Left renal cortex interstitium (tissue), 4 donors: ENCODE measurements around the gene SH3D19. TPM values are rescaled to one million over a fixed set of nuclear protein-coding genes. Genes with fewer than 3 reads are reported as not detected.
"Not testable (repeated sequence)": the region's sequence is repeated elsewhere in the genome, so short reads cannot be mapped to it uniquely, and the experiment has no call there.

Experiments used
- DNase-seq, 4 donors: peaks; one replicate each; pipeline ENCODE4 v3.0.0-alpha.2; 2013; ENCODE audit warnings: low read depth in 4 of 4, low spot score in 2 of 4, missing footprints in 1 of 4
- polyA plus RNA-seq, 4 donors: library from polyadenylated mRNA; unstranded; fragments of 120-200 nt; gene quantifications; one replicate each; pipeline ENCODE4 v1.2.1, GENCODE V29; 2013; ENCODE audit not compliant: insufficient read length in 4 of 4

SH3D19 gene
- polyA plus RNA-seq, 4 donors = 25.3 to 34.8 (median 27.7) TPM

DNA sequence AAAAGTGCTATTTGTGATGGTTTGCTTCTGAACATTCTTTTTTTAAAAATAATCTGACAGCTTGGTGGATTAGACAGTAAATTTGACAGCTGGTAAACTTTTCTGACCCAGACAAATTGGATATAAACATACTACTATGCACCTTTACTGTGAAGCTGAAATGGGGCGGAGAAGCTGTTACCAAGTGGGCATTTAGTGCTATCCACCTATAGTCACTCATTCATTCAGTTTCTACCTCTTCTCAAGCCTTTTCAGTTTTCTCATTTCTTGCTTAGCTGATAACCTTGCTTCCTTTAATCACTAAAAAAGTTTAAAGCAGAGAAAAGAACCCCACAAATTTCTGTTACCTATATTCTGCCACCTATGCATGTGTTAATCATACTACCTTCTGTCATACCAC lies 220.8 kb downstream of the SH3D19 start:
- DNase-seq = no peak

DNA sequence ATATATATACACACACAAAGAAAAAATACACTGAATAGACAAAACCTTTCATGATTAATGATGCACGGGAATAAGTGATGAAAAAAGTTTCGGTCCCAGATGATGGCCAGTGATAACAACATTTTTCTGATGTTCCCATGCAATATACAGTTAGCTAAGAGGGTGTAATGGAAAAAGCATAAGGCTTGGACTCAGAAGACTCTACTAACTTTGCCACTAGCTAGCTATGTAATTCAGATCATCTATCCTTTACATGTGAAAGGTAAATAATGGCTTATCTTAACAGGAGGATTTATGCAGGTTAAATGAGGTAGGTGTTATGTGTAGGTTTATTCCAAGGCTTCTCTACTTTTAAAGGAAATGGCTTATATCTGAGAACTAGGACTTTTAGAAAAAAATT lies 221.6 kb downstream of the SH3D19 start:
- DNase-seq = no peak

DNA sequence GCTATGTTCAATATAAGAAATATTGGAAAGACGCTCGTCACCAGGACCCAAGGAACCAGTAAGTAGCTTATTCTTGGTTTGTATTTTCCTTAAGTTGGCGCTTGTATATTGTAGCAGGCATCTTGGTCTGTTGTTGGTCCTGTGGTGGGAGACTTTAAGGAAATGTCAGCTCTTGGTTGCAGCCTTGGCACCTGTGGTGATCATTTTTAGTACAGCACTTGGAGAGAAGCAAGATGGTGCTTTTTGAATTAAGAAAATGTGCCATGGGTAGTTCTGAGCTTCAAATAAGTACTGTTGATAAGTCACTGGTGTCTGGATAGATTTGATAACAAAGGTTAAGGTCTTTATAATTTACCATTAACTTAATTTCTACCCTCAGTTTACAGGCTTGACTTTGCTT lies 224.9 kb downstream of the SH3D19 start:
- DNase-seq = no peak

- DNase-seq = peak in 2 of 4 donors; percentile 36 to 60
These were observed 225.4 kb downstream of the SH3D19 start for GRCh38 chr4:151099976-151100417.

DNA sequence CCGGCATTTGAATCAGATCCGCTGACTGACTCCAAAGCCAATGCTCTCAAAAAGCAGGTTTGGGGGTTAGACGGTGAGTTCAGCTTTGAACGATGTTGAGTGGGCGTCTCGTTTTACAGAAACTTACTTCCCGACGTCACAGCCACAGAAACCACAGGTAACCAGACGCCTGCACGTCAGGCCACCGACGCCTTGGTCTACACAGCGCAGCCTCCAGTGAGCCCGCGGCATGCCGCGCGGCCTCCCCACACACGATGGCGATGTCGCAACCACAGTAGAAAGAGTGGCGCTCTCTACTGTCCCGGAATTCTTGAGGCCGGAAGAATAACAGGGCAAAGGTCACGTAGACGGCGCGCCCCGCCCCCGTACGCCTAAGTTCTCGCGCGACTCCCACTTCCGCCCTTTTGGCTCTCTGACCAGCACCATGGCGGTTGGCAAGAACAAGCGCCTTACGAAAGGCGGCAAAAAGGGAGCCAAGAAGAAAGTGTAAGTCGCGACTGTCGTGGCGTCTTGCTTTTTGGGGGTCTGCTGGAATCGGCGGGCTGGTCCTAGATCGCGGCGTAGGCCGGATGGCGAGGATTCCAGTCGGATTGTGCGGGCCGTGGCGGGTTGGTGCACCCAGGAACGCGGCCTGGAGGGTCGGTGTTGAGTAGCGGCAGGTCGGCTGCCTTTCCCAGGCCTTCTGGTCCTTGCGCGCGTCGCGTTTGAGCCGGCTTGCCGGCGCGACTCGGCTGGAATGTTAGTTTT lies 226.0 kb downstream of the SH3D19 start, which contains the start of gene RPS3A:
TSS of gene RPS3A (plus strand) at position 400 of the 747 bp plus-strand sequence. CDS start at position 425, 25 bp downstream.
- DNase-seq = peak; percentile 92 to 97 (median 94)

DNA sequence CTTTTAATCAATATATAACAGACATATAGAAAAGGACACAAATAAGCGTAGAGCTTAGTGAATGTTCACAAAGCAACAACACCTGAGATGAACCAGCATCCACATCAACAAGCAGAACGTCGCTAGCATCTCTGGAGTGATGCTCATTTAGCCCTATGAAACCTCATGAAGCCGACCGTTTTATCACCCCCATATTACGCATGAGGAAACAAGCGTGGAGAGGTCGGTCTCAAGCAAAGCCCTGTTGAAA lies 226.5 kb downstream of the SH3D19 start:
- no peak for DNase-seq

- DNase-seq = no peak
These were observed 227.6 kb downstream of the SH3D19 start for GRCh38 chr4:151097759-151098158.

DNA sequence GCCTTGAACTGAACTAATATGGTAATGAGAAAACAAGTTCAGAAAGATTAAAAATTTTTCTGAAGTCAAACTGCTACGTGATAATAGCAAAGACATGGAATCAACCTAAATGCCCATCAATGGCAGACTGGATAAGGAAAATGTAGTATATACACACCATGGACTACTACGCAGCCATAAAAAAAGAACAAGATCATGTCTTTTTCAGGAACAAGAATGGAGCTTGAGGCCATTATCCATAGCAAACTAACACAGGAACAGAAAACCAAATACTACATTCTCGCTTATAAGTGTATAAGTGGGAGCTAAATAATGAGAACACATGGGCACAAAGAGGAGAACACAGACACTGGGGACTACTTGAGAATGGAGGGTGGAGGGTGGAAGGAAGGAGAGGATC lies 230.3 kb downstream of the SH3D19 start:
- no peak for DNase-seq

DNA sequence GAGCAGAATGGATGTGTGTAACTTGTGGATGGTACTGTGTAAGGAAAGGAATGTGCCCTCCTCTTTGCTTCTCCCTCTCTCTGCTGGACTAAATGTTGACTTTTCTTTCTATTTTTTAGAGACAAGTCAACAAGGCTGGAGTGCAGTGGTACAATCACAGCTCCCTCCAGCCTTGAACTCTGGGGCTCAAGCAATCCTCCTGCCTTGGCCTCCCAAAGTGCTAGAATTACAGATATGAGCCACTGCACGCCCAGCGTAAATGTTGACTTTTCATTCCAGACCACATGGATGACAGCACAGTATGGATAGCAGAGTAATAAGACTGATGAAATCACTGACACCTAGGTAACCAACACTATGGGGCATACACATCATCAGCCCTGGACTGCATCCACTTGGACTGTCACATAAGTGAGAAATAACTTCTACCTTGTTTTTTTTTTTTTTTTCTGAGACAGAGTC lies 231.1 kb downstream of the SH3D19 start:
- DNase-seq = no peak

DNA sequence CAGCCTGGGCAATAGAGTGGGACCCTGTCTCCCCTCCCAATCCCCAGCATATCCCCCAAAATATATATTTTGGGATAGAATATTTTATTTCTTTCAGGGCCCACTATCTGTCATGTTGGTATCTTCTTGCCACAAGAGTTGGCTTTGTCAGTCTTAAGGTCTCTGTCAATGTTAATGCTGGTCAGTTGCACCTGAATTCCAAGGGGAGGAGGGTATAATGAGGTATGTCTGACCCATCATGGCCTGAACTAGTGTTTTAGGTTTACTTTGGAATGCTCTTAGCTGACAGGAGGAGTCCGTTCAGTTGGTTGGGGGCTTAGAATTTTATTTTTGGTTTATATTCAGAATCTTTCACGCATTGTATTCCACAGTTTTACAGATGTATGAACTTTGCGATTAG lies 232.2 kb downstream of the SH3D19 start:
- DNase-seq = no peak

DNA sequence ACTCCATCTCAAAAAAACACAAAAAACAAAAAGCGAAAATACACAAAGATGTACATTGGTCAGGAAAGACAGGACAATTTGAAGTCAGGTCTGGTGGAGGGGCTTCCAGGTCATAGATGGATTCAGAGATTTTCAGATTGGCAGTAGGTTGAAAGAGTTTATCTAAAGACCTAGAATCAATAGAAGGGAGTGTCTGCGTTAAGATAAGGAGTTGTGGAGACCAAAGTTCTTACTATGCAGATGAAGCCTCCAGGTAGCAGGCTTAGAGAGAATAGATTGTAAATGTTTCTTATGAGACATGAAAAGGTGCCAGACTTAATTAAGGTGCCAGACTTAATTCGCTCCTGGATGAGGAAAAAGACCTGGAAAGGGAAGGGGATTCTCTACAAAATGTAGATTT lies 232.9 kb downstream of the SH3D19 start:
- DNase-seq = no peak

DNA sequence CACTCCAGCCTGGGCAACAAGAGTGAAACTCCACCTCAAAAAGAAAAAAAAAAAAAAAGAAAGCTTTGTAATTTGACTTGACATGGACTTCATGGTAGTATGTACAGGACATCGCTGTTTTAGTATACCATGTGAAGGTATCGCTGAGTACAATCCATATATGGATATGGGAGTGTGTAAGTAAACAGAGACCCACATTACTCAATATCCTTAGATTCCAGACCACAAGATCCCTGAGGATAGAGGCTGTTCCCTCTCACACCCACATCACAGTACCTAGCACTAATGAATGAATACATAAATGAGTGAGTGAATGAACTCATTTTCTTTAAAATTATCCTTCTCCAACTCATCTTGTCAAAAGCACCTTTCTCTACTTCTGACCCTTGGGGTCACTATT lies 234.4 kb downstream of the SH3D19 start:
- no peak for DNase-seq

DNA sequence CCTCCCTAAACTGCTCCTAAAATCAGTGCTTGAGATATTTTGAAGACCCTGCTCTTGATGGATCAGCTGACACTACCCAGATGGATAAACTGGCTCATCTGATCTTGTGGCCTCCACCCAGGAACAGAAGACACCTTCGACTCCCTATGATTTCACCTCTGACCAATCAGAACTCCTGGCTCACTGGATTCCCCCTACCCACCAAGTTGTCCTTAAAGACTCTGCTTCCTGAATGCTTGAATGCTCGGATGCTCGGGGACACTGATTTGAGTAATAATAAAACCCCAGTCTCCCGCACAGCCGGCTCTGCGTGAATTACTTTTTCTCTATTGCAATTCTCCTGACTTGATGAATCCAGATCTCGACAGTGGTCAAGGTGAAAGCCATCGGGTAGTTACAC lies 237.9 kb downstream of the SH3D19 start:
- no peak for DNase-seq

DNA sequence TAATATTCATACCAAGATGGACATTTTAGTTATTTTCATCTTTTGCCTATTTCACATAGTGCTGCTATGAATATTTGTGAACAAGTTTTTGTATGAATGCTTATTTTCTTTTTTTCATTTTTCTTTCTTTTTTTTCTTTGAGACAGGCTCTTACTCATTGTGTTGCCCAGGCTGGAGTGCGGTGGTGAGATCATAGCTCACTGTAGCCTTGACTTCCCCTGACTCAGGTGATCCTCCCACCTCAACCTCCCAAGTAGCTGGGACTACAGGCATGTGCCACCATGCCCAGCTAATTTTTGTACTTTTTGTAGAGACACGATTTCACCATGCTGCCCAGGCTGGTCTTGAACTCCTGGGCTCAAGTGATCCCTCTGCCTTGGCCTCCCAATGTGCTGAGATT lies 247.4 kb downstream of the SH3D19 start:
- DNase-seq = not testable (repeated sequence)

DNA sequence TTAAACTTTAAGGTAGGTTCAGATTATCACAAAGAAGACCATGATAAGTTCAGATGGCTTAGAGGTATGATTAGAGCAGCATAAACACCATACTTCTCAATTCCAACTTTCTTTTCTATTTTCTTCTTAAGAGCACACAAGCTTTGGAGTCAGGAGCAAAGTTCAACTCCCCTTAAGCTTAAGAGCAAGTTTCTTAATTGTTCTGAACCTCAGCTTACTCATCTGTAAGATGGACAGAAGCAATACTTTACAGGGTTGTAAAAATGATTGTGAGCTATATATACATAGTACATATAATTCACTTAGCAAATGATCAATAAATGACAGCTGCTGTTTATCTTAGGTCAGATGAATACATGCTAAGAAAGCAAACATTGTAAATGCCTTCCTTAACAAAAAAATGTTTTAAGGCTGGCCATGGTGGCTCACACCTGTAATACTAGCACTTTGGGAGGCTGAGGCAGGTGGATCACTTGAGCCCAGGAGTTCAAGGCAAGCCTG lies 250.9 kb downstream of the SH3D19 start:
- no peak for DNase-seq

Other genes starting within 250 kb of the SH3D19 start
- gene RPS3A, start 226.0 kb downstream of the SH3D19 start, polyA plus RNA-seq = 1,000 to 10,000 TPM; 3,701 to 4,907 (median 4,066) TPM
- not detected for gene PRSS48, start 48.4 kb downstream of the SH3D19 start, polyA plus RNA-seq
- 1 to 10 TPM; 5.3 to 6.1 (median 5.7) TPM for gene FHIP1A, start 83.6 kb upstream of the SH3D19 start, polyA plus RNA-seq